NCI-H128 (cell line): Measurements from ENCODE around the gene MT1B.
"Not testable (repeated sequence)": the region's sequence is repeated elsewhere in the genome, so short reads cannot be mapped to it uniquely, and the experiment has no call there.

Source experiments
- DNase-seq: peaks from one replicate; lab custom pipeline; 2025; ENCODE audit not compliant: unreplicated experiment; lab: John Stamatoyannopoulos, UW

MT1B gene

DNA sequence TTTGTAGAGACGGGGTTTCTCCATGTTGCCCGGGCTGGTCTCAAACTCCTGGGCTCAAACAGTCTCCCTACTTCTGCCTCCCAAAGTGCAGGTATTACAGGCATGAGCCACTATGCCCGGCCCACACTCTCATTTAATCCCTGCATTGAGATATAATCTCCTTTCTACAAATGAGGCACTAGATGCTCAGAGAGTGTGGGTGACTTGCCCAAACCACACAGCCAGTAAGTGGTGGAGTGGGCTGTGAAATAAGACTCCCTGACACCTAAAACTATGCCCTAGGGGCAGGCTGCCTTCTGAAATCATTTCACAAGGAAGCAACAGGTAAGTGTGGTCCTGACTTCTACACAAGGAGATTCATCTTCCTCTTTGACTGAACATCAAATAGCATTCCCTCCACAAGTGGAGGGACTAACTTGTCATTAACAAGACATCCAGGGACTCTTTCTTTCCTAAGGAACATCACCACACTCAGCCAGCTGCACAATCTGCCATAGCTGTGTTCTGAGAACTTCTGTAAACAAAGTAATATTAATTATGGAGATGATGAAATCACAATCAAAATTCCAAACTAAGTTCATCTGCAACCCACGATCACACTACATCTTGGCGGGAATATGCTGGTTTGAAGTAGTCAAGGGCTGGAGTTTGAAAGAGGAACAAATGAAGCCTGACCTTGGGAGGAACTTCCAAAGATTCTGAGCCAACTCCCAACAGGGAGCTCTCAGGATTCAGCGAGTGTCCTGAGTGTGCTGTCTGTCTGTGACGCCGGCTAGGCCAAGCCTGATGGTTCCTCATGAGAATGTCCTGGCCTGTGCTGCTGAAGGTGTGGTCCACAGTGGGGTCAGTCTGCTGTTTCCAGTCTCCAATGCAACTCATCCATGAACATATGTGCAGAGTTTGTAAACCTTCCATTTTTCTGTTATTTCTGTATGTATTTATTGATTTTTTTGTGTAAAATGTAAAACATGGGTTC lies 13.9 kb downstream of the MT1B start:
- not testable (repeated sequence) for DNase-seq

GRCh38 chr16:56667581-56668571 lies 16.2 kb downstream of the MT1B start, which contains the start of gene MT1G:
Gene MT1G (minus strand): TSS chr16:56668065. CDS start chr16:56667993, 72 bp downstream.
- no peak for DNase-seq

GRCh38 chr16:56669005-56669839 lies 17.5 kb downstream of the MT1B start, which contains the start of gene MT1H:
Gene MT1H (plus strand): TSS chr16:56669814. CDS start chr16:56669885, 71 bp downstream.
- no peak for DNase-seq

- DNase-seq = no peak
Measured at GRCh38 chr16:56669840-56670619, 18.3 kb downstream of the MT1B start.

GRCh38 chr16:56670620-56670934 lies 18.9 kb downstream of the MT1B start:
- DNase-seq = no peak

DNA sequence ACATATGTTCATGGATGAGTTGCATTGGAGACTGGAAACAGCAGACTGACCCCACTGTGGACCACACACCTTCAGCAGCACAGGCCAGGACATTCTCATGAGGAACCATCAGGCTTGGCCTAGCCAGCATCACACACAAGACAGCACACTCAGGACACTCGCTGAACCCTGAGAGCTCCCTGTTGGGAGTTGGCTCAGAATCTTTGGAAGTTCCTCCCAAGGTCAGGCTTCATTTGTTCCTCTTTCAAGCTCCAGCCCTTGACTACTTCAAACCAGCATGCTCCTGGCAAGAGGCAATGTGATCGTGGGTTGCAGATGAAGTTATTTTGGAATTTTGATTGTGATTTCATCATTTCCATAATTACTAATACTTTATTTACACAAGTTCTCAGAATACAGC lies 20.0 kb downstream of the MT1B start:
- DNase-seq = not testable (repeated sequence)

DNA sequence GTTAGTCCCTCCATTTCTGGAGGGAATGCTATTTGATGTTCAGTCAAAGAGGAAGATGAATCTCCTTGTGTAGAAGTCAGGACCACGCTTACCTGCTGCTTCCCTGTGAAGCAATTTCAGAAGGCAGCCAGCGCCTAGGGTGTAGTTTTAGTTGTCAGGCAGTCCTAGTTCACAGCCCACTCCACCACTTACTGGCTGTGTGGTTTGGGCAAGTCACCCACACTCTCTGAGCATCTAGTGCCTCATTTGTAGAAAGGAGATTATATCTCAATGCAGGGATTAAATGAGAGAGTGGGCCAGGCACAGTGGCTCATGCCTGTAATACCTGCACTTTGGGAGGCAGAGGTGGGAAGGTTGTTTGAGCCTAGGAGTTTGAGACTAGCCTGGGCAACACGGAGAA lies 20.5 kb downstream of the MT1B start:
- not testable (repeated sequence) for DNase-seq

- no peak for DNase-seq
Measured at GRCh38 chr16:56672761-56673536, 21.3 kb downstream of the MT1B start.

DNA sequence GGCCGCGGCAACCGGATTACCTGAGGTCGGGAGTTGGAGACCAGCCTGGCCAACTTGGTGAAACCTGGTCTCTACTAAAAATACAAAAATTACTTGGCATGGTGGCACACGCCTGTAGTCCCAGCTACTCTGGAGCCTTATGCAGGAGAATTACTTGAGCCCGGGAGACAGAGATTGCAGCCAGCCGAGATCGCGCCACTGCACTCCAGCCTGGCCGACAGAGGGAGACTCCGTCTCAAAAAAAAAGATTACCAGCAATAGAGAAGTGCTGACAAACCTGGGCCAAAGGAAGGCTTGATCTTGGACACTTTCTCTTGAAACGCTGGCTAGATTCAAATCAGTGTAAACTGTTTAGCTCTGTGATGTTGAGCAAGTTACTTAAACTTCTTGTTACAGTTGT lies 22.2 kb downstream of the MT1B start:
- DNase-seq = no peak

GRCh38 chr16:56674570-56674969 lies 22.9 kb downstream of the MT1B start:
- not testable (repeated sequence) for DNase-seq

- DNase-seq = no peak
Measured at GRCh38 chr16:56675685-56676210, 24.1 kb downstream of the MT1B start.

- no peak for DNase-seq
Measured at GRCh38 chr16:56677474-56677873, 25.8 kb downstream of the MT1B start.

GRCh38 chr16:56679078-56679730 lies 27.5 kb downstream of the MT1B start:
- DNase-seq = no peak

DNA sequence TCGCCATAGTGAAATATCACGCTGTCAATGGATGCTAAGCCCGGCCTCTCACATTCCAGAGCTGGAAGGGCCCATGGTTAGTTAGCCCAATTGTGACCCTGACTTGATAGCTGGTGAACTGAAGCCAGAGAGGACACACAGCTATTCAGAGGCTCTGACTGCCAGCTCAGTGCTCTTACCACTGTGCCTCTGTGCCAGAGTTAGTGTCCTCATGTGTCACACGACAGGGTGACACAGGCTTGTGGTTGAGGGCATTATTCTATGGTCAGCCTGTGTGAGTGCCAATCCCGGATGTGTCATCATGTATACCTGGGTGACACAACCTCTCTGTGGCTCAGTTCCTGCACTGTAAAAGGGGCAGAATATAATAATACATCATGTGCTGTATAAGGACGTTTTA lies 28.1 kb downstream of the MT1B start:
- DNase-seq = no peak

GRCh38 chr16:56681939-56682702 lies 30.4 kb downstream of the MT1B start, which contains the start of gene MT1X:
Gene MT1X (plus strand): TSS chr16:56682470. CDS start chr16:56682541, 71 bp downstream.
- no peak for DNase-seq

DNA sequence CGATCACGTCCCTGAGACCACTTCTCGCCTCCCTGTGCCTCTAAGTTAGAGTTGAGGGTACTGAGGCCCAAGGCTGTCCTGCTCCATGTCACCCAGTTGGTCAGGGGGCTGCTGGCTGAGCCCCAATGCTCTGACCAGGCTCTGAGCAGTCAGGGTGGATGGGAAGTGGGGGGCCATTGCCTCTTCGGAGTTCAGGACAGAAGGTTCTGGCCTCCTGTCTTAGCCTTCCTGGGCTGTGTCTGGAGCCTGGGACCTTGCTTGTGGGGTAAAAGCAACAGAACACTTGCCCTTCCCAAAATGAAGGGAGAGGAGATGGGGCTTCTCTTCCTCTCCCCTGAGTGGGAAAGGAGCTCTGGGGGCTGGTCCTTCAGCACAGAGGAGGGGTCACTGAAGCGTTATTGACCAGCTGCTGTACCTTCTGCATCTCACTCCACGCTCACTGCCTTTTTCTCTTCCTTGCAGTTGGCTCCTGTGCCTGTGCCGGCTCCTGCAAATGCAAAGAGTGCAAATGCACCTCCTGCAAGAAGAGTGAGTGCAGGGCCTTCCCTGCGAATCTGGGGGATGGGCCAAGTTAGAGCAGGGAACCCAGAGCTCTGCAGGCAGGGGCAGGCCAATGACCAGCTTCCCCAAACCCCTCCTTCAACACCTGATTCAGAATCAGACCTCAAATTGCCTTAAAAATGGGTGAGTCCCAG lies 31.2 kb downstream of the MT1B start:
- DNase-seq = no peak
